Right renal pelvis (tissue), 4 donors: ENCODE results near the gene PPM1J. TPM values are rescaled to one million over a fixed set of nuclear protein-coding genes. Genes with fewer than 3 reads are reported as not detected.
A peak's percentile ranks its signal among the peaks of the same experiment; 100 is the strongest.
"Not testable (repeated sequence)": the region's sequence is repeated elsewhere in the genome, so short reads cannot be mapped to it uniquely, and the experiment has no call there.

ENCODE experiments used
- DNase-seq, 4 donors: peaks; one replicate each; pipeline ENCODE4 v3.0.0-alpha.2; 2013; ENCODE audit warnings: low read depth in 4 of 4, low spot score in 3 of 4, missing footprints in 1 of 4
- polyA plus RNA-seq, 4 donors: library from polyadenylated mRNA; unstranded; fragments of 120-200 nt; gene quantifications; one replicate each; pipeline ENCODE4 v1.2.1, GENCODE V29; 2013; ENCODE audit not compliant: insufficient read length in 4 of 4

Gene PPM1J
- polyA plus RNA-seq, 4 donors = 0.98 to 1.4 (median 1.3) TPM

DNA sequence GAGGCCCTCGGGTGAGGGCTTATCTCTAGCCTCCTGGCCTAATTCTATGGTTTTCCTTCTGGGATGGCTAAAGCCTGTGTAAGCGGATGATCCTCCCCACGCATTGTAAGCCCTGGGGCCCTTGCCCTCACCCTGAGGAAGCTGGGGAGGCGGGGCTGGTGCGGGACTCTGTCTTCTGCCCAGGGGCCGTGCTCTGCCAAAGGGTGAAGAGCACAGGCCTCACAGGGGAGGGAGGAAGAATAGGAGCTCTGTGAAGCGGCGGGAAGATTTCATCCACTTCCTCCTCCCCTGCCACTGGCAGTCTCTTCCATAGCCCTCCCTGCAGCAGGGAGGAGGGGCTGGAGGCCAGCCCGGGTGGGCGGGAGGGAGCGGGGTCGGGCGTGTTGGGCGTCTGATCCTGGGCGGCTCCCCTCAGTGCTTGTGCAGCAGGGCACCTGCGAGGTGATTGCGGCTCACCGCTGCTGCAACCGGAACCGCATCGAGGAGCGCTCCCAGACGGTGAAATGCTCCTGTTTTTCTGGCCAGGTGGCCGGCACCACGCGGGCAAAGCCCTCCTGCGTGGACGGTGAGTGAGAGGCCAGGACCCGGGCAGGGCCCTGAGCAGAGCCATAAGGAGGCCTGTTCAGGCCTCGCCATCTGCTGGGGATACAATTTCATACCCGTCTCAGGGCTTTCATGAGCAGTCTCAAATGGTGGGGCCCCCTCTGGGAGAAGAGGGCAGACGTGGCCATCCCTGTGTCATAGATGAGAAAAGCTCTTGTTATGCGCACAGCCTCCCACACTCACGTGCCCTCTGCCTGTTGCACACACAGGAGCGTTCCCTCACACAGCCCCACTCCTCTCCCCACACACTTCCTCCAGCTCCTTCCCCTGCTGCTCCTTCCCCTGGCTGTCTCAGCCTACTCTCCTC lies 7.7 kb upstream of the PPM1J start:
- DNase-seq = no peak

DNA sequence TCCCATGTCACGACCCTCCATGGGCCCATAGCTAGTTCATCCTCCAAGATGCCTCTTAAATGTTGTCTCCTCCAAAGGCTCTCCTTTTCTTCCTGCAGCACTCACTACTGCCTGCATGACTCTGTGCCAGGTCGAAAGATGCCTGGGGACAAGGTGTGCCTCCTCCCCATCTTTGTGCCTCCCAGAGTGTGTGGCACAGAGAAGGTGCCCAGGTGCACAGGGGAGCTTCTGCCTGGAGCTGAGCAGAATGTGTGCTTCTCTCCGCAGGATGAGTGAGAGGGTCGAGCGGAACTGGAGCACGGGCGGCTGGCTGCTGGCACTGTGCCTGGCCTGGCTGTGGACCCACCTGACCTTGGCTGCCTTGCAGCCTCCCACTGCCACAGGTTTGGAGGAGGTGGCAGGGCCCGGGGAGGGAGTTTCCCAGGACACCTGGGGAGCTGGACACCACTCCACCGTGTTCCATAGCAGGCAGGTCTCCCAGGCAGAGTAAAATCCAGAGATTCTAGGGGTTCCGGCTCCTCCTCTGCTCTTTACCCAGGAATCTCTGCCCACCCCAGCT lies 6.9 kb upstream of the PPM1J start:
- no peak for DNase-seq

DNA sequence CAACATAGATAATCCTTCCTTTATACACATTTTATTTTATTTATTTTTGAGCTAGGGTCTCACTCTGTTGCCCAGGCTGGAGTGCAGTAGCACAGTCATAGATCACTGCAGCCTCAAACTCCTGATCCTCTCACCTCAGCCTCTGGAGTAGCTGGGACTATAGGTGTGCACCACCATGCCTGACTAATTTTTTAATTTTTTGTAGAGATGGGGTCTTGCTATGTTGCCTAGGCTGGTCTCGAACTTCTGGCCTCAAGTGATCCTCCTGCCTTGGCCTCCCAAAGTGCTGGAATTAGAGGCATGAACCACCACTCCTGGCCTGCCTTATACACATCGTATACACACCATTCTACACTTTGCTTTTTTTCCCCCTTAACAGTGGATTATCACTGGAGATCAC lies 6.2 kb upstream of the PPM1J start:
- DNase-seq = not testable (repeated sequence)

DNA sequence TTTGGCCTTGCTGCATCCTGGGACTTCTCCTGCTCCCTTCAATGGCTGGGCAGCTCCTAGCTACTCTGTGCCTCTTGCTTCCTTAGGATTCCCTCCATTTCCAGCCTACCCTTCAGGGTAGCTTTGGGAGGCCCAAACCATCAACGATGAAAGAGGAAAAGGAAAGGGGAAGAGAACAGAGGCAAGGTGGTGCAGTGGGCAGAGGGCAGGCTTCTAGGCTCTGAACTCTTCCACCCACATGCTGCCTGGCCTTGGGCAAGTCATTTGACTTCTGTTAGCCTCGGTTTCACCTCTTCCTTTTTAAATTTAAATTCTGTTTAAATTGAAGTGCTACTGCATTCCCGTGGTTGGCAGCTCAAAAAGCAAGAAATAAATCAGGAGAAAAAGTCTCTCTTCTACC lies 5.7 kb upstream of the PPM1J start:
- no peak for DNase-seq

DNA sequence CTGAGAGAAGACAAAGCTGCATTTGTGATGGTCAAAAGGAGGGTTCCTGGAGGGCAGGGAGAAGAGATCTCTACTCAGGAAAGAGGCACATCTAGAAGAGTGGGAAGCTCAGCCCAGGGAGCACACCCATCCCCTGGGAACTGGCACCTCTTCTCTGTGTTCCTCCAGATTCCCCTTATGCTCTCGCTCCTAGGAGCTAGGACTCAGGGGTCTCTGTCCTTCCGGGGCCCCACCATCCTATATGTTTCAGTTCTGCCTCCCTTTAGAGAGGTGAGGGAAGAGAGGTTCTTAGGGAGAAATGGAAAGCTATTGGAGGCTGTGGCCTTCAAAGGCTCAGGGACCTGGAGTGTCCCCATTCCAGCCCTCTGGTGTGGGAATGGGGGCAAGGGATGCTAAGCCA lies 4.6 kb upstream of the PPM1J start:
- no peak for DNase-seq

DNA sequence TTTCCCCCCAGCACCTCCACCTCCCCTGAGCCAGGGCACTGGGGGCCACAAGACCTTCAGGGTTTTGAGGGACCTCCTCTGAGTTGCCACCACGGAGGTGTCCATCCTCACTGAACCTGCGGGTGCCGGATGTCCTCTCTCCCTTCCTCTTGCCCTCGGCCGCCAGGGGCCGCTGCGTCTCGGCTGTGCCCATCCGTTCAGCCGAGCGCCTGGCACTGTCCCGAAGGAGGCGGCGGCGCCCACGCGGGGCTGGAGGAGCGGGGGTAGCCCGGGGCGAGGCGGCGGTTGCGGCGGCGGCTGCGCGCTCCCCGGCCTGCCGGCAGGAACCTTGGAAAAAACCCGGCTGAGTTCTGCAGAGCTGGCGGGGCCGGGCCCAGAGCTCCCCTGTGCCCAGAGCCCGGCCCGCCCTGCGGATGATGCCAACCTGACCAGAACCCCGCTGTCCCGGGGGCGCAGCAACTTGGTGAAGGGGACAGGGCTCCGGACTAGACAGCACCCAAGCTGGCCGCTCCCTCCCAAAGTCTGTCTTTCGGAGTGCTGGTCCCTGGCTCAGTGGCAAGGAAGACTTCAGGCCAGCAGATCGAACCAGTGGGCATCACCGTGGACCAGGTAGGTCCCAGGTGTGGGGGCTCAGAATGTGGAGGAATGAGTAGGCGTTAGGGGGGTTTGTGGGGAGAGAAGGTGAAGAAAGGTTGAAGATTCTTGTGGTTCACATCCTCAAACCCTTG lies 3.7 kb upstream of the PPM1J start:
- peak in 1 of 4 donors; percentile 60 for DNase-seq

DNA sequence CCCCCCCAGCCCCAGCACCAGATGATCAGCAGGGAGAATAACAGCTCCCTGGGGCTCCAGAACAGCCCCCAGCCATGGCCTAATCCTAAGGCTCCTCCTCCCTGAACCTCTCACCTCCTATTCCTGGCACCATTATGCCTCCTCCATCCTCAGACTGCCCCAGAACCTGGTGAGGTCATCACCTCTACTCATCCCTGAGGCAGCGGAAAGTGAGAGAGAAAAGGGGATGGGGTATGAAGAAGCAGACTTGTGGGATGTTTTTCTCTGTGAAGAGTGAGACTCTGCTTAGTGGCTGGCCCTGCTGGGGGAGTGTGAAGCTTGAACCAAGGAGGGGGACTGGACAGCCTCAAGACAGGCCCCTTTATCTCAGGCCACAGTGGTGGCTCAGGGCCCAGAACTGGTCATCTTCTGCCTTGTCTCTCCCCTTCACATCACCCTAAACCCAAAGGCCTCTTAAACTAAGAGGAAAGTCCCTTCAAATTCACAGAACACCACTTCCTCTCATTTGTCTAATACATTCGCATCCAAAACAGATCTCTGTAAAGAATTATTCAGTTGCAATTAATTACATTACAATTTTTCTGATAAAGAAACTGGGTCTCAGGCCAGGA lies 2.2 kb upstream of the PPM1J start:
- DNase-seq = no peak

DNA sequence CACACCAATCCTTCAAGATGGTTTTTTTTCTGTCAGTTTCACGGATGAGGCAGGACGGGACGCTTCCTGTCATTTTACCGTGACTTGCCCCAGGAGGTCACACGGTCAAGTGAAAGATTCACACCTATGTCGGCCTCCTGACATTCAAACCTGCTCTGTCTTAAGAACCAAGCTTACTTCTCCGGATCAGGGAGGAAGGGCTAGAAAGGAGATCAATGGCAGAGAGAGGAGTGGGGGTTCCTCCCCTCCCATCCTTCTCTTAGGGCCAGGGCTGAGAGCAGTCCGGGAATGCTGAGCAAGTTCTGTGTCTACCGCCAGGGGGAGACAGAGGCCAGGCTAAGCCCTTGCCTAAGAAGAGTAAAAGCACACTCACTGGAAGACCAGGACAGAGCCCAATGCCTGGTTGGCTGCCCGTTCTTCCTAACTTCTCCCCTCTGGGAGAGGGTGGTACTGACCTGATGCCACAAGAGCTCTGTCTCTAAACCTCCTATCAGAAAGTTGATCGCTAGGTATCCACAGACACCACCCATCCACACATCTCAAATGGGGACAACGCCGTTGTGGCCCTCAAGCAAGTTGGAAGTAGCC lies 1.1 kb upstream of the PPM1J start:
- peak; percentile 82 to 90 (median 88) for DNase-seq

DNA sequence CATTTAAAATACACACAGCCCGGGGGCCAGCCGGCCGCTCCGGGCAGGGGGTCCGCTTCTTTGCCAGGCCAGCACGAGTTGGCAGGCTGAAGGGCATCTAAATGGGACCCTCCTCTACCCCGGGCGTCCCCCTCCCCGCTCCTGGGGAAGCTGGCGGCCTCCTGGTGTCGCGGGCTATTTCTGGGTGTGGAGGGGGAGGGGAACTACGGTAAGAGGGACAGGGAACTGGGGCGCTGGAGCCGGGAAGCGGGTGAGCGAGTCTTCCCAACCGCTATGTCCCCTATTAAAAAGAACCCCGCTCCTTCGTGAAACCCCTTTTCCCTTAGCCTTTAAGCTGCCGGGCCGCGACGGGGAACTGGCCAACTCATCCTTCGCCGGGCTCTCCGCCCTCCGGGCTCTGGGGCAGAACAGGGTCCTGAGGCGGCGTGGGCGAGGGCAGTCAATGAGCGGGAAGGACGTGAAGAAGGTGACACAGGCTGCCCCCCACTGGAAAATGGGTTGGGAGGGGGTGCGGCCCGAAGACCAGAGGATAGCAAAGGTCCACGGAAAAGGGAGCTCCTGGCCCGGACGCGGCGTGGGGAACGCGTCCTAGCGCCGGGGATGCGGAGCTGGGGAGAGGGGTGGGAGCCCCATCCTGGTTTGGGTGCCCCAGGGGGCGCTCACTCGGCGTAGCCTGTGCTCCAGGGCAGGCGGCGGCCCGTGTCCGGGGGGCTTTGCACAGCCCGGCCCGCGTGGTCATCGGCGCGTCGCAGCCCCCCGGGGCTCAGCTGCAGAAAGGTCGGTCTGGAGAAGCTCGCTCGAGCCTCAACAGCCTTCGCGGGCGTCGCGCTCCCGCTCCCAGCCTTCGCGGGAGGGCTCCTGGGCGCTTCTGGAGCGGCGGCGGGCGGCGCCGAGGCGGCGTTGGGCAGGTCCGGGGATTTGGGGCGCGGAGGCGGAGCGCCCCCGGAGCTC lies 544 bp downstream of the PPM1J start:
- no peak for DNase-seq

DNA sequence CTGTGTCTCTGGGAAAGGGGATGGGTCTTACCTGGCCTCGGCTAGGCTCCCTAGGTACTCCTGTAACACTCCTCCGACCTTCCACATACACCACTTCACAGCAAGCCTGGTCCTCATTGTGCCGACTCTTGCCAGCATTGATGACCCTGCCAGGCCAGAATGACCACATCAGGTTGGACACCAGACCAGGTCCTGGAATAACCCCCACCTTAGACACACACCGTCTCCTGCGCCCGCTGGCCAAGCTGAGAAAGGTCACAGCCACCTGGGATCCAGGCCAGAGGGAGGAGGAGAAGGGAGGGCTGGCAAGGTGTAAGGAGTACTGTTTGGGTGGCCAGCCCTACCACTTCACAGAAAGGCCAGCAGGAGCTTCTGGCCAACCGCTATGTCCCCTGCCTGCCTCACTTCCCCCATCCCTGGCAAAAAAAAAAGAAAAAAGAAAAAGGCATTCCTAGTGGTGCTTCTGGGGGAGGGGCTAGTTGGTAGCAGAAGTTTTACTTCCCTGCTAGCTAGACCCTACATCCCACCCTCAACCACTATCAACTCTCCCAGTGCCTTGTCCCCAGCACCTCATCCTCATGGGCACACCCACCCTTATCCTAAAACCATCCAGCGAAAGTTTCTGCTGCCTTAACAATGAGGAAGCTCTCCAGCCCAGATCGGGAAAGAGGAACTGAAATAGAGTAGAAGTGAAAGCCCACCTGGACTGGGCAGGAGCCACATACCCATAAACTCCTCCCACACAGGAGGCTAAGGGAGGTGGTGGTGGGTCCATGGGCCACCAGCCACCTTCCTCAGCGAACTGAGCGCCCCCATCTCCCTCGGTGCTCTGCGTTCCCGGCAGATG lies 1.4 kb downstream of the PPM1J start:
- no peak for DNase-seq

DNA sequence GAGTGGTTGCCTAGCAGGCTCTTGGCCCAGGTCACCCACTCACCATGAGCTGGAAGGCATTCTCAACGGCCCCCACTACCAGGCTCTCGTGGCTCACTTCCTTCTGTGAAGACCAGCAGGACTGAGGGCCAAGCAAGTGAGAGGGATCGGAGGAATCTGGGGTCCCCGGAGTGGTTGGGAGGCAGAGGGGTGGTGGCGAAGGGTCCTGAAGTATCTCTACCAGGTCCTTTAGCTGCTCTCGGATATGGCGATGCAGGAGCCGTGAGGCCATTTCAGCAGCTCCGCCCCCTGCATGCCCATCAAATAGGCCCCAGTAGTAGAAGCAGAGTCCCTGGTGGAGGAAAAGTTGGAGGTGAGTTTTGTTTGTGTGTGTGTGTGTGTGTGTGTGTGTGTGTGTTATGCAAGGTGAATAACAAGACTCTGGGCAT lies 2.4 kb downstream of the PPM1J start:
- DNase-seq = no peak

DNA sequence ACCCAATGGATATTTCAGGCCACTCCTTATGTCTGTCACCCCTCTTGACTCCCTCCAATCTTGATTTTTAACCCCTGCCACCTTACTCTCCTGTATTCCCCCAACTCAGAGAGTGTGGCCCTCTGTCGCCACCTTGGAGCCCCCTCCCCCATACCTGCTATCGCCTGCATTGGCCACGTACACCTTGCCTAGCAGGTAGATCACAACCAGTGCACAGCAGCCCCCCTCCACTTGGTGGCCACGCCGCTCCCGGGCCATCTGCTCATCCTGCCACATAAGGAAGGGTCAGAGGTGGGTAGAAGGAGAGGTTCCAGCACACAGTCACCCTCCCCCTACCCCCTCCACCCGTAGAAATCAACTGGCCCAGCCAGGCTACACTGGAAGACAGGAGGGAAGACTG lies 2.9 kb downstream of the PPM1J start:
- DNase-seq = no peak

DNA sequence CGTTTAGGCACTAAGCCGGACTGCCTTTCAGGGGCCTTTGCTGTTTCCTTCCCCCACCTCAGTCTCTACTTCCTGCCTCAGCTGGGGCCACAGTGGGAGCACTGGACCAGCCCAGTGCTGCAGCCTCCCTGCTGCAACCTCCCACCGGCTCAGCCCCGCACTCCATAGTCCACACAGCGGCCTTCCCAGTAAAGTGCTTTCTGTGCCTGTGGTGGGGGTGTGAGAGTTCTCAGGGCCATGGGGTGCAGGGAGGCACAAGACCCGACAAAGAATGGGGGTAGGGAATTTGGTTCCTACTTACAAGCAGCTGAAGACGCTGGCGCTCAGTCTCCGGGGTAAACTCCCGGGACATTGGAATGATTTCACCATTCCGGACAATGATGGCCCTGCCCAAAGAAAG lies 3.5 kb downstream of the PPM1J start:
- no peak for DNase-seq

DNA sequence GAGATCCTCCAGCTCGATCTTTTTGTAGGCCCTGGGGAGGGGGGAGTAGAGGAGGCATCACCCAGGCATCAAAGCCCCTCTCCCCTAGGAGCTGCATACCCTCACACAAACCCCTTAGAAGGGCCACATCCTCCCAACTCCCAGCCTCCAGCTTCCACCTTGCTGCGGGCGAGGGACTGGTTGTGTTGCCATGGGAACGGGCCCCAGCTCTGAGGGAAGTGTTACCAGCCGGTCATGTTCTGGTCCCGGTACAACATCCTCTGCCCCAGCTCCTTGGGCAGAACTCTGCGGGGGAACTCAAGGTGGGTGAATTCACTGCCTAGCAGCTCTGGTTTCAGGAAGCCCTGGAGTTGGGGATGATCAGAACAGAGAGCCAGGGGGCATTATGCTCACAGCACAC lies 4.1 kb downstream of the PPM1J start:
- DNase-seq = no peak

DNA sequence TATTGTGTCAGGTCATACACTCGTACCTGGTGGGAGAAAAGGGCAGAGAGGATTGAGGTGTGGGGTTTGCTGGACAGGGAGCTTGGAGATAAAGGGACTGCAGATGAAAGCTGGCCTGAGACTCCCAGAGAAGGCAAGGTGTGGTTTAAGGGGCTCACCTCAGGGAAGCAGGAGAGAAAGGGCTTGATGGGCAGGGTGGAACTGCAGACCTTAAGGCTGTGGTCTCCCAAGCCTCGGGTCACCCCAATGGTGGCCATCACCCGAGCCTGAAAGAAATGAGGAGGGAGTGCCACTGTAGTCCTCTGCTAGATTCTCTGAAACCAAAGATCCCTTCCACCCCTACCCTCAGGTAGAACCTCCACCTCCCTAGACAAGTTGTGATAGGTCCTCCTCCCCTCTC lies 4.5 kb downstream of the PPM1J start:
- DNase-seq = no peak

DNA sequence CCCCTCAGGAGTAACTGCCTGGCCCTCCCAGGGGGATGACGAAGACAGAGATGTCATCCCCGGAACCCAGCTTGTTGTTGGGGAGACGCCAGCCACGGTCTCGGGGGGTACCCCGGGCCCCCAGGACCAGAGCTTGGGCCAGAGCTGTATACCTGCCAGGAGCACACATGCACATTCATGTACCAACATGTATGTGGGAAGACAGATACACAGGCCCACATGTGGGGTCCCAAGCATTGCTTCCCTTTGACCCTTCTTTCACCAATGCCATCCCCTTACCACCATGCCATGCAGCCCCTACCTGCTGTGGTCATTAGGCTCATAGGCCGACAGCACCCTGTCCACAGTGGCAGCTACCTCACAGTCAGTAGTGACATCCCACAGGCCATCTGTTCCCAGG lies 5.0 kb downstream of the PPM1J start:
- no peak for DNase-seq

DNA sequence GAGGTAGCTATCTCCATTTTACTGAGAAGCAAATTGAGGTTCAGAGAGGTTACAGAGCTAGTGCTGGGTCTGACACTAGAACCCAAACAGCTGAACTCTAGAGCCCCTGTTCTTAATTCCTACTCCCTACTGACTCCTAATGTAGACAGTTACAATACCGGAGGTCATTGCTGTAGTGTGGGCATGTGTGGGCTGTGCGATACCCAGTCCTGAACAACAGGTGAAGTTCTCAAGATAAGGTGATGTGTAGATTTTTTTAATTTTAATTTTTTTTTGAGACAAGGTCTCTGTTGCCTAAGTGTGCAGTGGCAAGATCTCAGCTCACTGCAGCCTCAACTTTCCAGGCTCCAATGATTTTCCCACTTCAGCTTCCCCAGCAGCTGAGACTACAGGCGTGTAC lies 6.6 kb downstream of the PPM1J start:
- no peak for DNase-seq

DNA sequence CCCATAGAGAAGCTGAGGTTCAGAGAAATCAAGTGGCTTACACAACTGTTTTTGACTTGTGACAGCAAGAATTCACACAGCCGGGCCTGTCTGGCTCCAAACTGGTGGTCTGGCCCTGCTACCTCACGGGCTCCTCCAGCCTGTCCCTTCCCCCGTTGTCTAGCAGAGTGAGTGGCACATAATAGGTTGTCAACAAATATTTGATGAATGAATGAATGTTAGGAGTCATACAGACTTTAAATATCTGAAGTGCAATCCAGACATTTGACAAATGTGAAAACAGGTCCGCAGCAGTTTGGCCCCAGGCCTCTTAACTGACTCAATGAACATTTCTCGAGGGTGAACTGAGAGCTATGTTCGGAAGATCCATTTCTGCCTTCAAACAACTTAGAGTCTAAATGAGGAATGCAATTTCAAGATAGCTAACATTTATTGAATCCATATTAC lies 7.1 kb downstream of the PPM1J start:
- DNase-seq = no peak
